Measurements from ENCODE around the gene DRAP1.

DRAP1 gene

GRCh38 chr11:65894034-65894591 lies 25.1 kb upstream of the DRAP1 start:
- TF ChIP-seq SPI1 (IDR thresholded peaks at IDR 0.05; ENCODE audit: borderline replicate concordance, low read depth): peak; percentile 68; the same call in 1 of the 2 replicates
- TF ChIP-seq GABPA (IDR thresholded peaks at IDR 0.05; ENCODE audit: low read depth): peak; percentile 85
- TF ChIP-seq, protein P1, sequence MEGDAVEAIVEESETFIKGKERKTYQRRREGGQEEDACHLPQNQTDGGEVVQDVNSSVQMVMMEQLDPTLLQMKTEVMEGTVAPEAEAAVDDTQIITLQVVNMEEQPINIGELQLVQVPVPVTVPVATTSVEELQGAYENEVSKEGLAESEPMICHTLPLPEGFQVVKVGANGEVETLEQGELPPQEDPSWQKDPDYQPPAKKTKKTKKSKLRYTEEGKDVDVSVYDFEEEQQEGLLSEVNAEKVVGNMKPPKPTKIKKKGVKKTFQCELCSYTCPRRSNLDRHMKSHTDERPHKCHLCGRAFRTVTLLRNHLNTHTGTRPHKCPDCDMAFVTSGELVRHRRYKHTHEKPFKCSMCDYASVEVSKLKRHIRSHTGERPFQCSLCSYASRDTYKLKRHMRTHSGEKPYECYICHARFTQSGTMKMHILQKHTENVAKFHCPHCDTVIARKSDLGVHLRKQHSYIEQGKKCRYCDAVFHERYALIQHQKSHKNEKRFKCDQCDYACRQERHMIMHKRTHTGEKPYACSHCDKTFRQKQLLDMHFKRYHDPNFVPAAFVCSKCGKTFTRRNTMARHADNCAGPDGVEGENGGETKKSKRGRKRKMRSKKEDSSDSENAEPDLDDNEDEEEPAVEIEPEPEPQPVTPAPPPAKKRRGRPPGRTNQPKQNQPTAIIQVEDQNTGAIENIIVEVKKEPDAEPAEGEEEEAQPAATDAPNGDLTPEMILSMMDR (IDR thresholded peaks at IDR 0.05; ENCODE audit: insufficient read depth, low read length): no peak
- TF ChIP-seq POLR2AphosphoS5 (IDR thresholded peaks at IDR 0.05; ENCODE audit: low read depth): peak; percentile 58; the same call in 1 of the 2 replicates
- Histone ChIP-seq H3K27ac (replicated peaks) (peak overlapping the region; percentile 70), H3K27me3 (ENCODE audit: insufficient read depth, poor library complexity, severe bottlenecking) (no peaks in the 10 kb centered on the region), H3K4me3 (replicated peaks; ENCODE audit: insufficient read depth, low read length) (peak overlapping the region; percentile 30)
- DNase-seq (ENCODE audit: low read depth in 1 of 2, low spot score in 1 of 2): peak in 1 of 2 experiments; percentile 69

GRCh38 chr11:65895482-65895981 lies 23.7 kb upstream of the DRAP1 start:
- TF ChIP-seq POLR2AphosphoS5 (IDR thresholded peaks at IDR 0.05; ENCODE audit: low read depth) (no peak), GABPA (IDR thresholded peaks at IDR 0.05; ENCODE audit: low read depth) (no peak), SPI1 (IDR thresholded peaks at IDR 0.05; ENCODE audit: borderline replicate concordance, low read depth) (no peak)
- TF ChIP-seq, protein P2, sequence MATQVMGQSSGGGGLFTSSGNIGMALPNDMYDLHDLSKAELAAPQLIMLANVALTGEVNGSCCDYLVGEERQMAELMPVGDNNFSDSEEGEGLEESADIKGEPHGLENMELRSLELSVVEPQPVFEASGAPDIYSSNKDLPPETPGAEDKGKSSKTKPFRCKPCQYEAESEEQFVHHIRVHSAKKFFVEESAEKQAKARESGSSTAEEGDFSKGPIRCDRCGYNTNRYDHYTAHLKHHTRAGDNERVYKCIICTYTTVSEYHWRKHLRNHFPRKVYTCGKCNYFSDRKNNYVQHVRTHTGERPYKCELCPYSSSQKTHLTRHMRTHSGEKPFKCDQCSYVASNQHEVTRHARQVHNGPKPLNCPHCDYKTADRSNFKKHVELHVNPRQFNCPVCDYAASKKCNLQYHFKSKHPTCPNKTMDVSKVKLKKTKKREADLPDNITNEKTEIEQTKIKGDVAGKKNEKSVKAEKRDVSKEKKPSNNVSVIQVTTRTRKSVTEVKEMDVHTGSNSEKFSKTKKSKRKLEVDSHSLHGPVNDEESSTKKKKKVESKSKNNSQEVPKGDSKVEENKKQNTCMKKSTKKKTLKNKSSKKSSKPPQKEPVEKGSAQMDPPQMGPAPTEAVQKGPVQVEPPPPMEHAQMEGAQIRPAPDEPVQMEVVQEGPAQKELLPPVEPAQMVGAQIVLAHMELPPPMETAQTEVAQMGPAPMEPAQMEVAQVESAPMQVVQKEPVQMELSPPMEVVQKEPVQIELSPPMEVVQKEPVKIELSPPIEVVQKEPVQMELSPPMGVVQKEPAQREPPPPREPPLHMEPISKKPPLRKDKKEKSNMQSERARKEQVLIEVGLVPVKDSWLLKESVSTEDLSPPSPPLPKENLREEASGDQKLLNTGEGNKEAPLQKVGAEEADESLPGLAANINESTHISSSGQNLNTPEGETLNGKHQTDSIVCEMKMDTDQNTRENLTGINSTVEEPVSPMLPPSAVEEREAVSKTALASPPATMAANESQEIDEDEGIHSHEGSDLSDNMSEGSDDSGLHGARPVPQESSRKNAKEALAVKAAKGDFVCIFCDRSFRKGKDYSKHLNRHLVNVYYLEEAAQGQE (IDR thresholded peaks at IDR 0.05; ENCODE audit: insufficient replicate concordance, low read depth): no peak
- TF ChIP-seq, protein P1 (IDR thresholded peaks at IDR 0.05; ENCODE audit: insufficient read depth, low read length): no peak
- no peak overlapping the region for H3K4me3 ChIP-seq (replicated peaks; ENCODE audit: insufficient read depth, low read length)
- no peak overlapping the region for H3K27ac ChIP-seq (replicated peaks)
- H3K27me3 ChIP-seq (ENCODE audit: insufficient read depth, poor library complexity, severe bottlenecking): no peaks in the 10 kb centered on the region
- no peak for DNase-seq (ENCODE audit: low read depth in 1 of 2, low spot score in 1 of 2)

DNA sequence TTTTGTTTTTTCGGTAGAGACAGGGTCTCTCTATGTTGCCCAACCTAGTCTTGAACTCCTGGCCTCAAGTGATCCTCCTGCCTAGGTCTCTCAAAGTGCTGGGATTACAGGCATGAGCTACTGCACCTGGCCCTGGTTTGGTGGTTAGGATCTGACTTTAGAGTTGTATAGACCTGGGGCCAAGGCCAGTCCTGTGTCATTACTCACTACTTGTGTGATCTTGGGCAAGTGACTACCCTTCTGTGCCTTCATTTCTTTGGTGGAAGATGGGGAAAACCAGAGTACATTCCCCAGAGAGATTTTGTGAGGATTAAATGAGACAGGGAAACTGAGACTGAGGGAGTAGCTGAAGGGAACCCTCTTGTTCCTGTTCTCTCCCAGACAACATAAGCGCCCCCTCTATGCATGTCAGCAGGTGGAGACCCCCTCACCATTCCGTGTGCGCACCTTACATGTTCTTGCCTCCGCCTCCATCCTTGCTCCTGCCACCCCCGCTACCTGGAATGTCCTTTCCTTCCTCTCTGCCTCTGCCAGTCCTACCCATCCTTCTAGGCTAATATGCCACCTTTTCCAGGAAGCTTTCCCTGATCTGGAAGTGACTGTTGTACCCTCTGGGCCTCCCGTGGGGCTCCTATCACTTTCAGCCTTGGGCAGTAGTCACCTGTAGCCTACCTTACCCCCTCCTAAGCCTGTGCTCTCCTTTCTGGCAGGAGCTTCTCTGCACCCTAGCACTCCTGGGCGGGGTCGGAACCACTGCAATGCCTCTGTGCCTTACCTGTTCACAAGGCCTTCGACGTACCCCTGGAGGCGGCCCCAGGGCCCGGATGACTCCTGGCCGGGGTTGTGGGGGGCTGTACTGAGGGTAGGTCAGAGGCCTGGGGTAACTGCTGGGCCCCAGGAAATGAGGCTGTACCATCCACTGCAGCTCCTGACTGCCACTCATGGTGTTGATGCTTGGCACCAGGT lies 22.9 kb upstream of the DRAP1 start:
- no peak overlapping the region for H3K27ac ChIP-seq (replicated peaks)
- TF ChIP-seq SPI1 (IDR thresholded peaks at IDR 0.05; ENCODE audit: borderline replicate concordance, low read depth): no peak
- no peak for TF ChIP-seq GABPA (IDR thresholded peaks at IDR 0.05; ENCODE audit: low read depth)
- TF ChIP-seq, protein P1 (IDR thresholded peaks at IDR 0.05; ENCODE audit: insufficient read depth, low read length): no peak
- TF ChIP-seq, protein P2 (IDR thresholded peaks at IDR 0.05; ENCODE audit: insufficient replicate concordance, low read depth): no peak
- no peak for TF ChIP-seq POLR2AphosphoS5 (IDR thresholded peaks at IDR 0.05; ENCODE audit: low read depth)
- no peak overlapping the region for H3K4me3 ChIP-seq (replicated peaks; ENCODE audit: insufficient read depth, low read length)
- no peak for DNase-seq (ENCODE audit: low read depth in 1 of 2, low spot score in 1 of 2)
- no peaks in the 10 kb centered on the region for H3K27me3 ChIP-seq (ENCODE audit: insufficient read depth, poor library complexity, severe bottlenecking)
